DOHH2 (cell line): ENCODE data around the gene PKD2L1.

ENCODE experiments used
- H3F3A ChIP-seq: fragments of 200-600 bp; sonication (generic), shearing (Covaris generic); 2 replicates; pipeline ENCODE4 v1.6.0; 2016; ENCODE audit warnings: antibody characterized with exemption, mild to moderate bottlenecking; ENCODE audit not compliant: control insufficient read depth, insufficient read depth
- H3K27ac ChIP-seq: fragments of 200-600 bp; sonication (generic); 2 replicates; pipeline ENCODE4 v1.5.1; 2014; ENCODE audit warnings: low read depth, mild to moderate bottlenecking, low read length, moderate library complexity
- H3K27me3 ChIP-seq: fragments of 200-600 bp; sonication (generic); 2 replicates; pipeline ENCODE4 v1.6.1; 2014; ENCODE audit warnings: mild to moderate bottlenecking, low read length, mixed read lengths; ENCODE audit not compliant: control insufficient read depth
- H3K36me3 ChIP-seq: fragments of 200-600 bp; sonication (generic); 2 replicates; pipeline ENCODE4 v1.6.1; 2014; ENCODE audit warnings: mild to moderate bottlenecking, low read length, moderate library complexity, mixed read lengths; ENCODE audit not compliant: control insufficient read depth
- H3K4me1 ChIP-seq: fragments of 200-600 bp; sonication (generic); 2 replicates; pipeline ENCODE4 v1.6.1; 2014; ENCODE audit warnings: mild to moderate bottlenecking, low read length, mixed read lengths; ENCODE audit not compliant: control insufficient read depth
- H3K4me2 ChIP-seq: fragments of 200-600 bp; sonication (generic); 2 replicates; pipeline ENCODE4 v1.6.0; 2014; ENCODE audit warnings: mild to moderate bottlenecking, low read length, moderate library complexity
- H3K4me3 ChIP-seq: fragments of 200-600 bp; sonication (generic); 2 replicates; pipeline ENCODE4 v1.5.1; 2014; ENCODE audit warnings: mild to moderate bottlenecking, low read length, mixed read lengths
- H3K79me2 ChIP-seq: fragments of 200-600 bp; sonication (generic); 2 replicates; pipeline ENCODE4 v1.6.1; 2014; ENCODE audit warnings: mild to moderate bottlenecking, low read length, mixed read lengths; ENCODE audit not compliant: control insufficient read depth
- H3K9me2 ChIP-seq: fragments of 200-600 bp; sonication (generic); replicated peaks from 2 replicates; pipeline ENCODE4 v1.6.1; 2014; ENCODE audit warnings: mild to moderate bottlenecking, low read length, mixed read lengths; ENCODE audit not compliant: control insufficient read depth
- H3K9me3 ChIP-seq: fragments of 200-600 bp; sonication (generic); 2 replicates; pipeline ENCODE4 v1.6.1; 2014; ENCODE audit warnings: antibody characterized with exemption, low read length, mixed read lengths; ENCODE audit not compliant: control insufficient read depth, insufficient read depth
- H4K20me1 ChIP-seq: fragments of 200-600 bp; sonication (generic); 2 replicates; pipeline ENCODE4 v1.6.0; 2014; ENCODE audit warnings: low read depth, mild to moderate bottlenecking, antibody characterized with exemption, low read length, moderate library complexity; ENCODE audit not compliant: control insufficient read depth, insufficient read depth
- EZH2phosphoT487 ChIP-seq: fragments of 200-600 bp; sonication (generic); IDR thresholded peaks from 2 replicates; pipeline ENCODE4 v1.6.1; 2017; ENCODE audit warnings: borderline replicate concordance, mild to moderate bottlenecking, antibody characterized with exemption, low read length, moderate library complexity, mixed read lengths
- TF ChIP-seq, protein P1 (sequence below): fragments of 200-600 bp; sonication (generic); IDR thresholded peaks from one replicate; pipeline ENCODE4 v1.5.1; 2014; ENCODE audit warnings: antibody characterized with exemption, mild to moderate bottlenecking, low read depth, low read length; ENCODE audit not compliant: poor library complexity, severe bottlenecking

The PKD2L1 gene

DNA sequence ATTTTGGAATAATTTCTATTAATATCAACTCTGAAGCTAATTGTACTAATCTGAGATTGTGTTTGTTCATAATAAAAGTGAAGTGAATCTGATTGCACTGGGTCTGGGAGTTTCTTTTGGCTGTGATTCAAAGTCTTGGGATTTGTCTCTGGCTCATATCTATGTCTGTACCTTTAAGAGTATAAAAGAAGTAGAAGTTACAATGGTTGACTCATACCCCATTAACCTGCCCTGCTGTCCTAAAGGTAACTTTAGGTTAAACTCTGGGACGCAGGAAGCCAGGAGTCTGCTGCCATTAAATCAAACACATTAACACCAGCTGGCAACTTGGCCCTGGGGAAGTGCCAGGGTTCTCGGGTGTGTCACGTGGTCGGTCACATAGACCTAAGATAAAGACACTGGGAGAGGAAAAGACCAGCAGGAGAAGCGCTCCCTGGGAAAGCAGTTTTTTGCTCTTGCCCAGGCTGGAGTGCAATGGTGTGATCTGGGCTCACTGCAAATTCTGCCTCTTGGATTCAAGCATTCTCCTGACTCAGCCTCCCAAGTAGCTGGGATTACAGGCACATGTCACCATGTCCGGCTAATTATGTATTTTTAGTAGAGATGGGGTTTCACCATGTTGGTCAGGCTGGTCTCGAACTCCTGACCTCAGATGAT is 34.8 kb upstream of the PKD2L1 start:
- Histone ChIP-seq H3K9me3 (no peaks in the 10 kb centered on the region), H3K9me2 (no peaks in the 10 kb centered on the region), H3K79me2 (0 out of 2 replicates have a peak, but pooled peaks cover 3% of the 10 kb centered on the region), H4K20me1 (no peaks in the 10 kb centered on the region), H3K4me2 (no peak overlapping the region; the same call in 1 of the 2 replicates), H3K27me3 (no peaks in the 10 kb centered on the region), H3K36me3 (peaks cover 46% of the 10 kb centered on the region), H3K27ac (peak overlapping the region; percentile 4; the same call in 1 of the 2 replicates), H3K4me3 (no peak overlapping the region), H3K4me1 (peaks cover 43% of the 10 kb centered on the region), H3F3A (peaks cover 52% of the 10 kb centered on the region)
- no peak for TF ChIP-seq EZH2phosphoT487
- TF ChIP-seq, protein P1, sequence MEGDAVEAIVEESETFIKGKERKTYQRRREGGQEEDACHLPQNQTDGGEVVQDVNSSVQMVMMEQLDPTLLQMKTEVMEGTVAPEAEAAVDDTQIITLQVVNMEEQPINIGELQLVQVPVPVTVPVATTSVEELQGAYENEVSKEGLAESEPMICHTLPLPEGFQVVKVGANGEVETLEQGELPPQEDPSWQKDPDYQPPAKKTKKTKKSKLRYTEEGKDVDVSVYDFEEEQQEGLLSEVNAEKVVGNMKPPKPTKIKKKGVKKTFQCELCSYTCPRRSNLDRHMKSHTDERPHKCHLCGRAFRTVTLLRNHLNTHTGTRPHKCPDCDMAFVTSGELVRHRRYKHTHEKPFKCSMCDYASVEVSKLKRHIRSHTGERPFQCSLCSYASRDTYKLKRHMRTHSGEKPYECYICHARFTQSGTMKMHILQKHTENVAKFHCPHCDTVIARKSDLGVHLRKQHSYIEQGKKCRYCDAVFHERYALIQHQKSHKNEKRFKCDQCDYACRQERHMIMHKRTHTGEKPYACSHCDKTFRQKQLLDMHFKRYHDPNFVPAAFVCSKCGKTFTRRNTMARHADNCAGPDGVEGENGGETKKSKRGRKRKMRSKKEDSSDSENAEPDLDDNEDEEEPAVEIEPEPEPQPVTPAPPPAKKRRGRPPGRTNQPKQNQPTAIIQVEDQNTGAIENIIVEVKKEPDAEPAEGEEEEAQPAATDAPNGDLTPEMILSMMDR, result no peak

DNA sequence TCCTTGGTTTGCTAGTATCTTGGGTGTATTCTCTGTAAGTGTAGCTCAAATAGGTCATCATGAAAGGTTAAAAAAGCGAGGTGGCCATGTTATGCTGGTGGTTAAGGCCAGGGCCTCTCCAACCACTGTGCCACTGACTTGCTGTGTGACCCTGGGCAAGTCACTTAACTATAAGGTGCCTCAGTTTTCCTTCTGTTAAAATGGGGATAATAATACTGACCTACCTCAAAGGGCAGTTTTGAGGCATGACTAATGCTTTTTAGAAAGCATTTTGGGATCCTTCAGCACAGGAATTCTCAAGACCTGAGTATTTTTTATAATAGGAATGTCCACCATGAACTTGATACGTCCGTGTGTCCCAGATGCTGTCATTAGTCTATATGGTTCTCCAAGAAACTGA is 34.1 kb upstream of the PKD2L1 start:
- Histone ChIP-seq H3K9me2 (no peaks in the 10 kb centered on the region), H3K27me3 (no peaks in the 10 kb centered on the region), H3K9me3 (no peaks in the 10 kb centered on the region), H3K4me2 (no peak overlapping the region), H4K20me1 (0 out of 2 replicates have a peak, but pooled peaks cover 5% of the 10 kb centered on the region), H3K4me3 (no peak overlapping the region), H3K79me2 (0 out of 2 replicates have a peak, but pooled peaks cover 10% of the 10 kb centered on the region), H3K4me1 (peaks cover 41% of the 10 kb centered on the region), H3K27ac (no peak overlapping the region), H3F3A (peaks cover 58% of the 10 kb centered on the region), H3K36me3 (peaks cover 53% of the 10 kb centered on the region)
- TF ChIP-seq, protein P1, result no peak
- no peak for TF ChIP-seq EZH2phosphoT487

DNA sequence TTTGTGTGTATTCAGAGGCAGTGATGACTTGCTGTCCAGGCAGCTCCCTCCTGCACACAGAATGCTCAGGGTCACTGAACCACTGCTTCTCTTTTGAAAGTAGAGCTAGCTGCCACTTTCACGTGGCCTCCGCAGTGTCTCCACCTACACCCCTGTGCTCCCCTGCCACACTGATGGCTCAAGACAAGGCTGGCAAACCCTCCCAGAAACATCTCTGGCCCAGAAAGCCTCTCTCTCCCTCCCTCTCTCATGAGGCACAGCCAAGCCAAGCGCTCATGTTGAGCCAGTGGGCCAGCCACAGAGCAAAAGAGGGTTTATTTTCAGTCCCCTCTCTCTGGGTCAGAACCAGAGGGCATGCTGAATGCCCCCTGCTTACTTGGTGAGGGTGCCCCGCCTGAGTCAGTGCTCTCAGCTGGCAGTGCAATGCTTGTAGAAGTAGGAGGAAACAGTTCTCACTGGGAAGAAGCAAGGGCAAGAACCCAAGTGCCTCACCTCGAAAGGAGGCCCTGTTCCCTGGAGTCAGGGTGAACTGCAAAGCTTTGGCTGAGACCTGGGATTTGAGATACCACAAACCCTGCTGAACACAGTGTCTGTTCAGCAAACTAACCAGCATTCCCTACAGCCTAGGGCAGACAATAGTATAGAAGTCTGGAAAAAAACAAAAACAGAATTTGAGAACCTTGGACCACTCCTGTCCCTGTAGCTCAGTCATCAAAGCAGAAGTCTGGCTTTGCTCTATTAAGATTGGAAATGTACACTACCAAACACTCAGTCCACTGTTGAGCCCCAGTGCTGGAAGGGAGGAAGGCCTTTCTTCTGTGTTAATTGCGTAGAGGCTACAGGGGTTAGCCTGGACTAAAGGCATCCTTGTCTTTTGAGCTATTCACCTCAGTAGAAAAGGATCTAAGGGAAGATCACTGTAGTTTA is 32.8 kb upstream of the PKD2L1 start:
- peaks cover 61% of the 10 kb centered on the region for H3K36me3 ChIP-seq
- peaks cover 60% of the 10 kb centered on the region for H3F3A ChIP-seq
- peaks cover 37% of the 10 kb centered on the region for H3K4me1 ChIP-seq
- H3K9me3 ChIP-seq, result no peaks in the 10 kb centered on the region
- H3K27ac ChIP-seq, result no peak overlapping the region
- H4K20me1 ChIP-seq, result 0 out of 2 replicates have a peak, but pooled peaks cover 5% of the 10 kb centered on the region
- no peak overlapping the region for H3K4me2 ChIP-seq
- no peak for TF ChIP-seq EZH2phosphoT487
- TF ChIP-seq, protein P1, result no peak
- H3K9me2 ChIP-seq, result no peaks in the 10 kb centered on the region
- no peaks in the 10 kb centered on the region for H3K27me3 ChIP-seq
- no peak overlapping the region for H3K4me3 ChIP-seq
- H3K79me2 ChIP-seq, result peaks cover 14% of the 10 kb centered on the region
